ENCODE results near the gene AP3B1.

The AP3B1 gene

GRCh38 chr5:78103232-78103918 lies 191.1 kb downstream of the AP3B1 start:
- no peak for DNase-seq (ENCODE audit: extremely low read depth, low read depth)
- TF ChIP-seq, protein P1, sequence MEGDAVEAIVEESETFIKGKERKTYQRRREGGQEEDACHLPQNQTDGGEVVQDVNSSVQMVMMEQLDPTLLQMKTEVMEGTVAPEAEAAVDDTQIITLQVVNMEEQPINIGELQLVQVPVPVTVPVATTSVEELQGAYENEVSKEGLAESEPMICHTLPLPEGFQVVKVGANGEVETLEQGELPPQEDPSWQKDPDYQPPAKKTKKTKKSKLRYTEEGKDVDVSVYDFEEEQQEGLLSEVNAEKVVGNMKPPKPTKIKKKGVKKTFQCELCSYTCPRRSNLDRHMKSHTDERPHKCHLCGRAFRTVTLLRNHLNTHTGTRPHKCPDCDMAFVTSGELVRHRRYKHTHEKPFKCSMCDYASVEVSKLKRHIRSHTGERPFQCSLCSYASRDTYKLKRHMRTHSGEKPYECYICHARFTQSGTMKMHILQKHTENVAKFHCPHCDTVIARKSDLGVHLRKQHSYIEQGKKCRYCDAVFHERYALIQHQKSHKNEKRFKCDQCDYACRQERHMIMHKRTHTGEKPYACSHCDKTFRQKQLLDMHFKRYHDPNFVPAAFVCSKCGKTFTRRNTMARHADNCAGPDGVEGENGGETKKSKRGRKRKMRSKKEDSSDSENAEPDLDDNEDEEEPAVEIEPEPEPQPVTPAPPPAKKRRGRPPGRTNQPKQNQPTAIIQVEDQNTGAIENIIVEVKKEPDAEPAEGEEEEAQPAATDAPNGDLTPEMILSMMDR (IDR thresholded peaks at IDR 0.05; ENCODE audit: low read depth, low read length, missing control alignments): no peak
- no peak overlapping the region for H3K4me3 ChIP-seq (replicated peaks; ENCODE audit: low read depth, low read length)

DNA sequence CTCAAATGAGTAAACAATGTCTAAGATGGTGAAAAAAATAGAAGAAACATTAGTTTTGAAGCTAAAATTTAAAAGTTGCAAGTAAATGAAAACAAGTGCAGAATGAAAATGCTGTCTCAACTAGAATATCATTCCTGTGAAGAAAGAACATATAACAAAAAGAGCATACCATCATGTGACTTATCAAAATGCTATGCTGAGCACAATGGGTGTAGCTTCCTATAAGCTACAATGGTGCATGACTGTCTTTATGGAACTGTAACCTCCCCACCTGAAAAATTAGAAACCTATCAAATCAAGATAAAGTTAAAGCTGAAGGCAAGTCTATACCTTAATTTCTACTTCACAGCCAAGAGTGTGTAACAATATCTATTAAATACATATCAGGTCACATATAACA lies 192.0 kb downstream of the AP3B1 start:
- TF ChIP-seq, protein P1 (IDR thresholded peaks at IDR 0.05; ENCODE audit: low read depth, low read length, missing control alignments): no peak
- H3K4me3 ChIP-seq (replicated peaks; ENCODE audit: low read depth, low read length): no peak overlapping the region
- DNase-seq (ENCODE audit: extremely low read depth, low read depth): no peak

GRCh38 chr5:78095125-78095524 lies 199.4 kb downstream of the AP3B1 start:
- TF ChIP-seq, protein P1 (IDR thresholded peaks at IDR 0.05; ENCODE audit: low read depth, low read length, missing control alignments): no peak
- H3K4me3 ChIP-seq (replicated peaks; ENCODE audit: low read depth, low read length): no peak overlapping the region
- no peak for DNase-seq (ENCODE audit: extremely low read depth, low read depth)

- H3K4me3 ChIP-seq (replicated peaks; ENCODE audit: low read depth, low read length): no peak overlapping the region
- no peak for DNase-seq (ENCODE audit: extremely low read depth, low read depth)
- TF ChIP-seq, protein P1 (IDR thresholded peaks at IDR 0.05; ENCODE audit: low read depth, low read length, missing control alignments): no peak
Measured at GRCh38 chr5:78090002-78090401, 204.5 kb downstream of the AP3B1 start.

GRCh38 chr5:78078858-78079257 lies 215.6 kb downstream of the AP3B1 start:
- TF ChIP-seq, protein P1 (IDR thresholded peaks at IDR 0.05; ENCODE audit: low read depth, low read length, missing control alignments): no peak
- H3K4me3 ChIP-seq (replicated peaks; ENCODE audit: low read depth, low read length): no peak overlapping the region
- DNase-seq (ENCODE audit: extremely low read depth, low read depth): no peak

DNA sequence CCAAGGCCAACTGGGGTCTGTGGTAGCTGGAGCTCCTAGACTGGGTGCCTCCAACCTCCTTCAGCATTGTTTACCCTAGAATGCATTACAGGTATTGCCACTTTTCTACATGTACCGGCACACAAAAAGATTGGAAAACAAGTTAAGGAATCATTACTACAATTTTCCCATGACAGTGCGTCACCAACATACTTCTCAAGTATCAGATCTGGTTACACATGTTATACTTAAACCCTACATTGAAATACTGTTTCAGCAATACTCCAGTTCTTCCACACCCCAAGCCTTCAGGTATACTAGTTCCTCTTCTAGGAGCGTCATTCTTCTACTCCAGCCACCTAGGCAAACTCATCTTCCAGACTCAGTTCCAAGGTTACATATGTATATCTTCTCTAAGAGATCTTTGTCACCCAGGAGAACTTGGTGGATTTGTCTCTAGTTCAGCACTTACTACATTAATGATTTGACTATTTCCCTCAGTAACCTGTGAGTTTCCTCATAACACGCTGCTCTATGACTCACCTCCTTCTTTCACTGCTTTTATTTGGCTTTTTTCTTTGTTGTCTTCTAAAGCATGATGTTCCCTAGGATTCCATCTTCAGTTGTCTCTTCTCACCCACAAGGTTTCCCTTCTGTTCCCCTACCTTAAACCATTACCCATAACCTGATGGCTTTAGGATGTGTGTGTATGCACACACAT lies 217.0 kb downstream of the AP3B1 start:
- TF ChIP-seq, protein P1 (IDR thresholded peaks at IDR 0.05; ENCODE audit: low read depth, low read length, missing control alignments): no peak
- DNase-seq (ENCODE audit: extremely low read depth, low read depth): no peak
- no peak overlapping the region for H3K4me3 ChIP-seq (replicated peaks; ENCODE audit: low read depth, low read length)

All from HFF-Myc (cell line).